Pancreas (tissue), 10 donors: ENCODE measurements around the gene ALDOC. TPM values are rescaled to one million over a fixed set of nuclear protein-coding genes. Genes with fewer than 3 reads are reported as not detected.

Experiments
- ATAC-seq, 4 donors: fragments of 200-7000 bp; cut with Tn5 transposase; one replicate each; pipeline versions ENCODE4 v1.8.0 to v1.9.1; 2020; ENCODE audit warnings: mild to moderate bottlenecking in 4 of 4, moderate library complexity in 4 of 4
- DNase-seq, 6 donors: peaks; one replicate each; pipeline ENCODE4 v3.0.0-alpha.2; 2020
- FAIRE-seq: peaks from 2 replicates; lab custom pipeline; 2012; peaks lifted over from hg19 to GRCh38; lab: Jason Lieb, UNC
- H3K27ac ChIP-seq, 4 donors: fragments of 200-600 bp; sonication (generic); 1 replicate in 3 of 4; 2 replicates in 1 of 4; pipeline versions ENCODE4 v1.5.0 to v1.8.0; 2020
- H3K27me3 ChIP-seq, 4 donors: fragments of 200-600 bp; one replicate each; pipeline ENCODE4 v1.8.0; 2021
- H3K36me3 ChIP-seq, 3 donors: fragments of 200-600 bp; sonication (generic) in 1 of 3; one replicate each; pipeline versions ENCODE4 v1.5.0 to v1.8.0; 2020 to 2021
- H3K4me1 ChIP-seq, 3 donors: fragments of 200-600 bp; one replicate each; pipeline ENCODE4 v1.8.0; 2021
- H3K4me3 ChIP-seq, 4 donors: fragments of 200-600 bp; sonication (generic) in 2 of 4; one replicate each; pipeline versions ENCODE4 v1.5.0 to v1.8.0; 2020 to 2021
- H3K9me3 ChIP-seq, 4 donors: fragments of 200-600 bp; one replicate each; pipeline ENCODE4 v1.8.0; 2021
- CTCF ChIP-seq, 4 donors: fragments of 200-600 bp; sonication (generic) in 3 of 4; IDR thresholded peaks; one replicate each; pipeline versions ENCODE4 v1.5.0 to v1.8.0; 2021; ENCODE audit warnings: antibody characterized with exemption in 4 of 4
- WGBS, 2 donors: extraction: QIAGEN DNeasy Blood & Tissue Kit; methylation state at CpG; one replicate each; pipeline ENCODE4 v1.1.7; 2013; 5-methylcytosine and 5-hydroxymethylcytosine counted together
- intact Hi-C, 3 donors: fragments of 100-400 bp; cut with DNase I; formaldehyde crosslinking; loops; one replicate each; pipeline versions ENCODE4 v1.11.1 to v1.14.2; 2022
- polyA plus RNA-seq, 2 donors: library from polyadenylated mRNA; stranded (reverse); fragments of 200-250 nt; gene quantifications; one replicate each; pipeline ENCODE4 v1.2.3, GENCODE V29; 2013
- total RNA-seq, 6 donors: library from RNA; stranded (reverse); fragmentation: NEBNext Ultra II Directional in 4 of 6; extraction: Animal tissue kit (Norgen Biotek cat#: 25700) in 4 of 6; gene quantifications; one replicate each; pipeline versions ENCODE4 v1.2.1 to v1.2.4, GENCODE V29; 2021 to 2023
- donor health status: healthy with polysubstance abuse.
- donor health status: DM: no; HTN: no; CAD: no; lungs with moderate emphysema.
- donor health status: DM: no; HTN: no; CAD: no.
- donor health status: control.
- donor health status: control.
- donor health status: Bipolar disorder and iron deficiency.
- donor health status: DM: yes; HTN: yes; CAD: no.
- donor health status: DM: no; HTN: no; CAD: no.
- donor health status: DM: no; HTN: no; CAD: no.
- donor health status: DM: yes; HTN: yes; CAD: no.

The ALDOC gene
- total and polyA plus RNA-seq, 8 donors: 0.69 to 8.4 (median 2.3) TPM

- Histone ChIP-seq H3K4me3 (no peak overlapping the region), H3K27ac (no peak overlapping the region), H3K9me3 (no peaks in the 10 kb centered on the region), H3K4me1 (no peaks in the 10 kb centered on the region), H3K27me3 (no peaks in the 10 kb centered on the region), H3K36me3 (peaks cover 0 to 89% (median 58%) of the 10 kb centered on the region in 3 donors)
- FAIRE-seq: no peak
- no peak for TF ChIP-seq CTCF (IDR thresholded peaks at IDR 0.05)
- no peak for ATAC-seq
- intact Hi-C loops: loop anchor here in 1 of 3 donors (10.0 kb wide), 1 partner anchor 124 kb away; no protein-coding TSS in a partner anchor
- DNase-seq: no peak
- WGBS, 2 donors: 77 to 84% methylated on average over 3 of the region's 3 CpGs
These were observed 41.8 kb upstream of the ALDOC start for GRCh38 chr17:28618464-28618863.

- H3K27me3 ChIP-seq: no peaks in the 10 kb centered on the region
- TF ChIP-seq CTCF (IDR thresholded peaks at IDR 0.05): no peak
- ATAC-seq (no peak), DNase-seq (no peak), FAIRE-seq (no peak)
- H3K4me3 ChIP-seq: no peak overlapping the region
- peaks cover 0 to 72% (median 58%) of the 10 kb centered on the region in 3 donors for H3K36me3 ChIP-seq
- no peak overlapping the region for H3K27ac ChIP-seq
- no peaks in the 10 kb centered on the region for H3K9me3 ChIP-seq
- intact Hi-C loops: loop anchor here in 1 of 3 donors (10.0 kb wide), 1 partner anchor 121 kb away; no protein-coding TSS in a partner anchor
- 81 to 90% methylated on average over 7 of the region's 7 CpGs for WGBS, 2 donors
- no peaks in the 10 kb centered on the region for H3K4me1 ChIP-seq
These were observed 39.6 kb upstream of the ALDOC start for GRCh38 chr17:28616281-28616680.

- WGBS, 2 donors: 81 to 86% methylated on average over 4 of the region's 4 CpGs
- H3K36me3 ChIP-seq: peaks cover 0 to 63% (median 50%) of the 10 kb centered on the region in 3 donors
- TF ChIP-seq CTCF (IDR thresholded peaks at IDR 0.05): no peak
- DNase-seq (no peak), FAIRE-seq (no peak), ATAC-seq (no peak)
- no peaks in the 10 kb centered on the region for H3K9me3 ChIP-seq
- no peaks in the 10 kb centered on the region for H3K27me3 ChIP-seq
- intact Hi-C loops: loop anchor here in 1 of 3 donors (10.0 kb wide), 1 partner anchor 121 kb away; no protein-coding TSS in a partner anchor
- no peak overlapping the region for H3K27ac ChIP-seq
- no peak overlapping the region for H3K4me3 ChIP-seq
- no peaks in the 10 kb centered on the region for H3K4me1 ChIP-seq
These were observed 38.7 kb upstream of the ALDOC start for GRCh38 chr17:28615260-28615940.

GRCh38 chr17:28613931-28614381 is 37.3 kb upstream of the ALDOC start, which contains the start of gene RSKR:
TSS of gene RSKR (minus strand) at chr17:28614185. CDS start at chr17:28614161, 24 bp downstream.
- intact Hi-C loops: loop anchor here in 1 of 3 donors (10.0 kb wide), 1 partner anchor 119 kb away; no protein-coding TSS in a partner anchor
- DNase-seq: no peak
- H3K27ac ChIP-seq: no peak within 1 kb of the TSS
- no peak for TF ChIP-seq CTCF (IDR thresholded peaks at IDR 0.05)
- no peak for FAIRE-seq
- ATAC-seq: peak in 2 of 4 donors; percentile 24 to 29
- 84 to 86% methylated on average over 5 of the region's 5 CpGs for WGBS, 2 donors
- H3K4me1 ChIP-seq: no peaks in the 10 kb centered on the region
- H3K4me3 ChIP-seq: no peak within 1 kb of the TSS
- peaks cover 0 to 49% (median 36%) of the 10 kb centered on the region in 3 donors for H3K36me3 ChIP-seq
- no peaks in the 10 kb centered on the region for H3K9me3 ChIP-seq
- no peaks in the 10 kb centered on the region for H3K27me3 ChIP-seq
